ENCODE measurements around the gene GPRC5C.

DNA sequence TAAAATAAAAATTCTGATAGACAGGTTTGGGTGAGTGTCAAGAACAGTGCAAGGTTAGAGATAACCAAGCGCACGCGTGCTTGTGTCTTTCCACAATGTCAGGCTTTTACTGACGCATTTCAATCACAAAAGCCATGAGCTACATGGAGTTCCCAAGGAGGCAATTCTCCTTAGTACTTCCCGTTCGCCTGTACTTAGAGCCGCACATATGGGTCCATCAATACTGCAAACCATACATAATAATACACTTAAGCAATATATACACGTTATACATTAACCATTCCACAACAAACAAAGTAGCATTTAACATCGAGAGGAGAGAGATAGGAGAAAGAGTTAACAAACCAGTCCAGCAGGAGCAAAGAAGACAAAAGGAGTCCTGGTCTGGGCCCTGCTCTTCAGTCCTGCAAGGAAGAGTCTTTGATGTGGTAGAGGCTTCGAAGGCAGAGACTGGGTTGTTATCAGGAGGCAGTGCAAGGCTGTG is 11.9 kb upstream of the GPRC5C start:
- TF ChIP-seq, protein P1, sequence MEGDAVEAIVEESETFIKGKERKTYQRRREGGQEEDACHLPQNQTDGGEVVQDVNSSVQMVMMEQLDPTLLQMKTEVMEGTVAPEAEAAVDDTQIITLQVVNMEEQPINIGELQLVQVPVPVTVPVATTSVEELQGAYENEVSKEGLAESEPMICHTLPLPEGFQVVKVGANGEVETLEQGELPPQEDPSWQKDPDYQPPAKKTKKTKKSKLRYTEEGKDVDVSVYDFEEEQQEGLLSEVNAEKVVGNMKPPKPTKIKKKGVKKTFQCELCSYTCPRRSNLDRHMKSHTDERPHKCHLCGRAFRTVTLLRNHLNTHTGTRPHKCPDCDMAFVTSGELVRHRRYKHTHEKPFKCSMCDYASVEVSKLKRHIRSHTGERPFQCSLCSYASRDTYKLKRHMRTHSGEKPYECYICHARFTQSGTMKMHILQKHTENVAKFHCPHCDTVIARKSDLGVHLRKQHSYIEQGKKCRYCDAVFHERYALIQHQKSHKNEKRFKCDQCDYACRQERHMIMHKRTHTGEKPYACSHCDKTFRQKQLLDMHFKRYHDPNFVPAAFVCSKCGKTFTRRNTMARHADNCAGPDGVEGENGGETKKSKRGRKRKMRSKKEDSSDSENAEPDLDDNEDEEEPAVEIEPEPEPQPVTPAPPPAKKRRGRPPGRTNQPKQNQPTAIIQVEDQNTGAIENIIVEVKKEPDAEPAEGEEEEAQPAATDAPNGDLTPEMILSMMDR (IDR thresholded peaks at IDR 0.05), result no peak
- no peak for TF ChIP-seq EZH2 (IDR thresholded peaks at IDR 0.05)
